Liver (tissue), 3 donors: Measurements from ENCODE around the gene RAB11FIP3.

Experiments used
- ATF3 ChIP-seq: IDR thresholded peaks from 2 replicates; pipeline ENCODE4 v1.6.1; 2016; ENCODE audit warnings: antibody characterized with exemption
- CTCF ChIP-seq: fragments of 150-350 bp; IDR thresholded peaks from 2 replicates; pipeline ENCODE4 v1.5.1; 2017; ENCODE audit warnings: improper control_type of control experiment, low read depth, low read length; ENCODE audit not compliant: missing input control
- EGR1 ChIP-seq, 2 donors: IDR thresholded peaks; 2 replicates each; pipeline ENCODE4 v1.6.1; 2016 to 2018; ENCODE audit warnings: antibody characterized with exemption in 2 of 2, low read depth in 2 of 2
- GABPA ChIP-seq, 2 donors: IDR thresholded peaks in 1 of 2; conservative IDR thresholded peaks in 1 of 2; 2 replicates each; pipeline ENCODE4 v1.6.1; 2016; ENCODE audit warnings: antibody characterized with exemption in 2 of 2, mild to moderate bottlenecking in 1 of 2, moderate library complexity in 1 of 2
- HNF4A ChIP-seq, 2 donors: conservative IDR thresholded peaks; 2 replicates each; pipeline ENCODE4 v1.6.1; 2016; ENCODE audit warnings: antibody characterized with exemption in 2 of 2, mild to moderate bottlenecking in 2 of 2
- JUND ChIP-seq, 2 donors: IDR thresholded peaks; 2 replicates each; pipeline ENCODE4 v1.6.1; 2016; ENCODE audit warnings: antibody characterized with exemption in 2 of 2
- MAX ChIP-seq: IDR thresholded peaks from 2 replicates; pipeline ENCODE4 v1.6.1; 2016; ENCODE audit warnings: antibody characterized with exemption
- RAD21 ChIP-seq, 2 donors: IDR thresholded peaks; 2 replicates each; pipeline ENCODE4 v1.6.1; 2016; ENCODE audit warnings: antibody characterized with exemption in 2 of 2, mild to moderate bottlenecking in 2 of 2
- REST ChIP-seq: IDR thresholded peaks from 2 replicates; pipeline ENCODE4 v1.6.1; 2016; ENCODE audit warnings: antibody characterized with exemption, mild to moderate bottlenecking
- SP1 ChIP-seq: IDR thresholded peaks from 2 replicates; pipeline ENCODE4 v1.6.1; 2018; ENCODE audit warnings: antibody characterized with exemption, mild to moderate bottlenecking
- TAF1 ChIP-seq: conservative IDR thresholded peaks from 2 replicates; pipeline ENCODE4 v1.6.1; 2016; ENCODE audit warnings: antibody characterized with exemption, mild to moderate bottlenecking
- YY1 ChIP-seq: IDR thresholded peaks from 2 replicates; pipeline ENCODE4 v1.6.1; 2016; ENCODE audit warnings: antibody characterized with exemption, mild to moderate bottlenecking
- ZBTB33 ChIP-seq: IDR thresholded peaks from 2 replicates; pipeline ENCODE4 v1.6.1; 2016; ENCODE audit warnings: antibody characterized with exemption
- donor health status: healthy.
- donor health status: healthy.

GRCh38 chr16:502179-502943 lies 76.9 kb downstream of the RAB11FIP3 start:
- no peak for TF ChIP-seq CTCF
- TF ChIP-seq RAD21 (IDR thresholded peaks at IDR 0.05): peak; percentile 44 to 45
- TF ChIP-seq TAF1: peak; percentile 54
- TF ChIP-seq JUND (IDR thresholded peaks at IDR 0.05): peak; percentile 76 to 93
- peak; percentile 89 for TF ChIP-seq MAX
- TF ChIP-seq ATF3: no peak
- peak in 1 of 2 donors; percentile 10 for TF ChIP-seq EGR1 (IDR thresholded peaks at IDR 0.05; ENCODE audit: low read depth in 2 of 2)
- TF ChIP-seq ZBTB33: no peak
- TF ChIP-seq SP1: peak; percentile 99
- peak; percentile 89 for TF ChIP-seq YY1
- peak; percentile 83 for TF ChIP-seq REST
- TF ChIP-seq HNF4A (conservative IDR thresholded peaks at IDR 0.05): peak; percentile 99 to 100
- TF ChIP-seq GABPA (IDR thresholded peaks at IDR 0.05 in 1 of 2, conservative IDR thresholded peaks at IDR 0.05 in 1 of 2): peak in 1 of 2 donors; percentile 50
